Left renal cortex interstitium (tissue), 4 donors: Measurements from ENCODE around the gene MED27. TPM values are rescaled to one million over a fixed set of nuclear protein-coding genes. Genes with fewer than 3 reads are reported as not detected.

ENCODE experiments used
- DNase-seq, 4 donors: peaks; one replicate each; pipeline ENCODE4 v3.0.0-alpha.2; 2013; ENCODE audit warnings: low read depth in 4 of 4, low spot score in 2 of 4, missing footprints in 1 of 4
- polyA plus RNA-seq, 4 donors: library from polyadenylated mRNA; unstranded; fragments of 120-200 nt; gene quantifications; one replicate each; pipeline ENCODE4 v1.2.1, GENCODE V29; 2013; ENCODE audit not compliant: insufficient read length in 4 of 4

The MED27 gene
- polyA plus RNA-seq, 4 donors: 19.7 to 22.8 (median 21.7) TPM

- DNase-seq: no peak
Measured at GRCh38 chr9:131824953-131825495, 254.6 kb downstream of the MED27 start.

GRCh38 chr9:131824155-131824594 is 255.5 kb downstream of the MED27 start:
- DNase-seq: no peak

GRCh38 chr9:131823701-131824146 is 255.9 kb downstream of the MED27 start:
- DNase-seq: no peak

- DNase-seq: no peak
Measured at GRCh38 chr9:131818089-131818488, 261.6 kb downstream of the MED27 start.

GRCh38 chr9:131817627-131818026 is 262.0 kb downstream of the MED27 start:
- no peak for DNase-seq

GRCh38 chr9:131817073-131817472 is 262.6 kb downstream of the MED27 start:
- no peak for DNase-seq

- DNase-seq: no peak
Measured at GRCh38 chr9:131815970-131816873, 263.4 kb downstream of the MED27 start.

- DNase-seq: no peak
Measured at GRCh38 chr9:131814707-131815106, 265.0 kb downstream of the MED27 start.

- no peak for DNase-seq
Measured at GRCh38 chr9:131813116-131813515, 266.6 kb downstream of the MED27 start.

- no peak for DNase-seq
Measured at GRCh38 chr9:131812116-131812790, 267.4 kb downstream of the MED27 start.

GRCh38 chr9:131811405-131811804 is 268.3 kb downstream of the MED27 start:
- DNase-seq: no peak

- no peak for DNase-seq
Measured at GRCh38 chr9:131810351-131811170, 269.1 kb downstream of the MED27 start.

Other genes starting within 250 kb of the MED27 start
- gene NTNG2, start 82.2 kb upstream of the MED27 start, polyA plus RNA-seq: under 1 TPM; 0.30 to 0.60 (median 0.35) TPM